HG03378 (cell line): ENCODE results near the gene VAX1.

Experiments used
- ATAC-seq: cut with Tn5 transposase; IDR thresholded peaks from one replicate; pipeline ENCODE4 v1.9.1; 2021; ENCODE audit warnings: mild to moderate bottlenecking, moderate library complexity; ENCODE audit not compliant: unreplicated experiment

VAX1 gene

DNA sequence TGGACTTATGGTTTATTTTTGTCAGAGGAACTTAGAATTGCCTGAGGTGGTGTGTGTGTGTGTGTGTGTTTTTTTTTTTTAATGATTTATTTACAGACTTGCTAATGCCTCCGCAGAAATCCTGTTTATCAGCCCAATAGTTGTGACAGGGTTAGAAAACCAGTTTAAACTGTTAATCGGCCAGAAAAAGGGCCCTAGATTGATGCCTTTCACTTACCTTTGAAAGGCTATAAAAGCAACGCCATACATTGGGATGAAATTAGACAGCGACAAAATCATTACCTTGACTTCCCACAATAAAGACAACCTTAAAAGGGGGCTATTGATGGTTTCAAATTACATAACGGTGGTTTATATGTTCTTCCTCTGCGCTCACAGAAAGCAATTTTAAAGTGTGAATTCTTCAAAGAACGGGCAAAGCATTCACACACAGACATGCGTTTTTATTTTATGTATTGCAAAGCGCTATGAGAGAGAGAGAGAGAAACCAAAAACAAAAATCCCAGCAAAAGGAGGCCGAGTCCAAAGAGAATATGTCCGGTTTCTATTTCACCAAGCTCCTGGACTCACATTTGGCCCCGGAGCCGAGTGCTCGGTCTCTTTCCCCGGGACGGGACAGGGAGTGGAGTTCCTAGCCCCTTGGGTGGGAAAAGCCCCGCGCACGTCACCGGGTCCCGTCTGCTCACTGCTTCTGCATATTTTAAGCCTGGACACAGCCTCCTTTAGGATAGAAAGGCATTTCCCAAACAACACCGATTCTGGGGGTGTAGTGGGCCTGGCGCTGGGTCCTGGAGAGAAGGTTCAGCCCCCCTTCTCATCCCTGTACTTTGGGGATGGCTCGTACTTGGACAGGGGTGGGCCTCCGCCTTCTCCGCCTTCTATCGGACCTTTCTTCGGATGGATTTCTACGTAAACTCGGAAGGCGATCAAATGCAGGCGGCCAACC lies 26.8 kb upstream of the VAX1 start:
- ATAC-seq, result no peak

DNA sequence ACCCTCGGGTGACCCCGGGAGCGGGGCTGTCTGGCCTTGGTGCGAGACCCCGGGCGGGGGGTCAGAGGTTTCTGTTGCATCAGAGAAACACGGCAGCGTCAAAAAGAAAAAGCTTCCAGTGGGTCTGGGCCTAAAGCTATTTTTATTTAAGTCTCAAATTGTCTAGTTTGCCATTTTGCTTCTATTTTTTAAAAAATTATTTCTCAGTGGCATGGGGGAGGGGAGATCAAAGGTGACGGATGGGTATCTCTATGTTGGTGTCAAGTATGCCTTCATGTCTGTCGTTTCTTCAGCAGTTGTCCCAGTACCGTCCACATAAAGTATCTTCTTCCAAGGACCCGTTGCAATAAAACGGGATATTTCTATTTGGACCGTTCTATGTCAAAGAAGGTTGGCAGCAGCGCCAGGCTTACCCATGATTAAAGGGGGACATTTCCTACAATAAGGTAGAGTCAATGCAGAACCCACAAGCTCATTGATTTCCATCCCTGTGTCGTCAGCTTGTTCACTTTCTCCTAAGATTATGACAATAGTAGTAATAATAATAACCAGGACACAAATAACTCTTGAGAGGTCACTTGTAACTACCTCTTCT lies 26.0 kb upstream of the VAX1 start:
- no peak for ATAC-seq

DNA sequence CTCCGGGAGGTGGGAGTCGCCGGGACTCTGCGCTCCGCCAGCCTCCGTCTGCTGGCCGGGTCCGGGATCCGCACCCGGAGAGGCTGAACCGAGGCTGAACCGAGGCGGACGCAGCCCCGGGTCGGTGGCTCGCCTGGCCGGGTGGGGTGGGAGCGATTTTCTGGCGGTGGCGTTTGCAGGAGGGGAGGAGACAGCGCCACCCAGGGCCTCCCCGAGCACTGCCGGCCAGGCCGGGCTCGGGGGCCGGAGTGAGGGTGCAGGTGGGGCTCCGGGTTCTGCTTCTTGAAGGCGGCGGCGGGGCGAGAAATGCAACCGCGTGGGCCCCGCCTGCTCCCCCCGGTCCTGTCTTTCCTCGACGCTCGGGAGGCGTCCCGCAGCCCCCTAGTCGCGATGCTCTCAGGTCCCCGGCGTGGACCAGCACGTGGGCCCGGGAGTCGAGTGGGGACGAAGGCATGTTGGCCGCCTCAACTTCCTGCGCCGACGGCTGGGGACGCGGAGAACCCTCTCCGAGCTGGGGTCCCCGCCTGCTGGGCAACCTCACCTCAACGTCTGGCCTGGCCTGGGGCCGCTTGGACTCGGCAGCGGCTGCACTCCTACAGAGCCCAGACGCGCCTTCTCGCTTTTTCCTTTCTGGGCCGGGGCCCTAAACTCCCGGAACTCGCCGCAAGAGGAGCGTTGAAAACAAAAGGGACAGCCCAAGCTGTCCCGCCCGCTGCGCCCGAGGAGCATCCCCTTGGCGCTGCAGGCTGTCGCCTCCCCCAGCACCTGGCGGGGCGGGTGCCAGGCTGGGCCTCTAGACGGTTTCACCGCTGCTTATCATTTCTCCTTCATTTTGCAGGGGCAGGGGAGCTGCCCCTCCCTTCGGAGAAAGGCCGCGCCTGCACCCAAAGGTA lies 25.2 kb upstream of the VAX1 start:
- ATAC-seq, result no peak

DNA sequence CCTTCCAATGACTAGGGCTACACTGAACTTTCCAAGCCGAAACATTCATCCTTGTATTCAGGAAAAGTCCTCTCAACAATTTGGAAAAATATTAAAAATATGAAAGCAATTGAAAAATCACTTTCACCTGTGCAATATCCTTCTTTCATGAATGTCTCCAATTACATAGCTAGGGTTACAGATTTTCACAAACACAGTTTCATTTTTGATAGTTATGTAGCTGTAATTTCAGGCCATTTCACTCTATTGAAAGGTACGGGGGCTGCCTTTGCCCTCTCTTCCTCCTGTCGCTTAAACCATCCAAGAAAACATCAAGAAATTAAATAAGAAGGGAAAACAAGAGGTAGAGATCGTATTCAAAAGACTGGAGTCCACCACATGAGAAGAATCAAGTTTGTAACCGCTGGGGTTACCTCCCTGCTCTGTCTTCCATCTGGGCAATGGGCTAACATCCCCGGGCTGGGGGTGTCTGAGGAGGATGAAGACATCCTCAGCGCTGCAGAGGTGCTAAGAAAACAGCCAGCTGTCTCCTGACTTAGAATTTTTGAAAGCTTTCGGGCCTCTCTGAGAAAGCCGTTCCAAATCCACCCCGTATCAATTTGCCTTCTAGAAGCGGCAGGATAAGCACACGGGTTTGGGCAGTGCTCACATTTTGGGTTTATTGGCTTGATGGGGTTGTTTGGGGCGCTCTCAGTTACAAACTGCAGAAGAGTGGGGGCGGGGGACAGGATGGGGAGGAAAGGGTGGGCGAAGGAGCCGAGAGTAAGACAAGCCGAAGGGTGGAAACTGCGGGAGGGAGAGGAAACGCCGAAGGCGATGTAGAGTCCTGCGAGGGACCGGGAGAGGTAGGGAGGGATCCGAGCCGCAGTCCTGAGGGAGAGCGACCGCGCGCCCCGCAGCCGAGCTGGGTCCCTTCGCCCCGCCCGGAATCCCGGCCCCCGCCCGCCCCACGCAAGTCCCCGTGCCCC lies 24.3 kb upstream of the VAX1 start:
- no peak for ATAC-seq

DNA sequence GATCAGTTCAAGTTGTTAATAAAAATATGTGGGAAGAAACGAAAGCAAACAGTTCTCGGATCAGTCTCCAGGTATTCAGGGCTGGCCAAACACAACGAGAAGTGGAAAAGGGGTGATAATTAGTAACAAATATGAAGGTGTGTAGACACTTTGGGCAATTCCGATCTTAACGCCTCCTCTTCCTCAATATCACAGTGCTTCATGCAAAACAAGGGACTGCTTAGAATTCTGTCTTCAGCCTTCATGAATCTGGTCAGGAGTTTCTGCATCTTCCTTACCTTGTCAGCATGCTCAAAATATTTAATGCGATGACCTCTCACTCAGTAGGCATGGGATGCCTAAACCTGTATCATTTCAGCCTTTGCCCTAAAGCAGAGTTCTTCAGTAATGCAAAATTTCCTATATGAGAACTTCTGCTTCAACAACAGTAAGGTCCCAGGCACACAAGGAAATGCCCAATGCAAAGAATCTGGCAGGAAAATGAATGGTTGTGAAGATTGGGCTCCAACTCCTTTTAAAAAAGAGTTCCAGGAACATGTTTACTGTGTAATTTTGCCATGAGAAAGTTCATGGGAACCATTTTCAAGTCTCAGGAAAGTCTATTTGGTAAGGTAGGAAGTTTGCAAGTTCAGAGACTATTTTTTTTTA lies 23.4 kb upstream of the VAX1 start:
- no peak for ATAC-seq

DNA sequence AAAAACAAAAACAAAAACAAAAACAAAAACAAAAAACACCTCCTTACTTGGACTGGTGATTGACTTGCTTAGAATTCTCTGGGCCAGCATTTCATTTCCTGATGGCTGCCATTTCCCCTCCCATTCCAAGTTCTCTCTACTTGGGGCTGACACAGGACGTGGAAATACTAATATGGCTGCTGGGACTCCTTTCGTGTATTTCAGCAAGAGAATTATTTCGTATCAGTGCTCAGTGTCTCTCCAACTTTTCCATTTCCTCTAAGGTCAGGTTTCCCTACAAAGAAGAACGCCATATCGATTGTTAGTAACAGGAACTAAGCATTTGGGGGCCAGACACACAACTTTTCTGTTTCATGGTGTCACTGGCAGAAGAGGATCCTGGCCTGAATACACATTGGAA lies 22.5 kb upstream of the VAX1 start:
- no peak for ATAC-seq

DNA sequence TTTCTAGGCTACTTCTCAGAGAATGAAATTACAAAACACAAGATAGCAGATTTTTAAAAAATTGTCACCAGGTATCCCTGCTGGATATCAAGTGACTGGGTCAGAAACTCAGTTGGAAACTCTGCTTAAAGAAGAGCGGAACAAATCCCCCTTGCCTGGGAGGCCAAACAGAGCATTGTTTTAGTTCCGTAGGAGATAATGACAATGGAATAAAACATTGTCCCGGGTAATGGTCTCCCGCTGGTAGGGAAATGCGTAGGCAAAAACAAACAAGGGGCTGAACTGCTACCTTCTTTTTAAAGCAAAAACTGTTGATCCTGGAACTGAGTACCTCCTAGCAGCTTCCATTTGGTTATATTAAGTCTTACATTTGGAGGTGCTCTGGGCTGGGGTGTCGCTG lies 21.3 kb upstream of the VAX1 start:
- ATAC-seq, result no peak

DNA sequence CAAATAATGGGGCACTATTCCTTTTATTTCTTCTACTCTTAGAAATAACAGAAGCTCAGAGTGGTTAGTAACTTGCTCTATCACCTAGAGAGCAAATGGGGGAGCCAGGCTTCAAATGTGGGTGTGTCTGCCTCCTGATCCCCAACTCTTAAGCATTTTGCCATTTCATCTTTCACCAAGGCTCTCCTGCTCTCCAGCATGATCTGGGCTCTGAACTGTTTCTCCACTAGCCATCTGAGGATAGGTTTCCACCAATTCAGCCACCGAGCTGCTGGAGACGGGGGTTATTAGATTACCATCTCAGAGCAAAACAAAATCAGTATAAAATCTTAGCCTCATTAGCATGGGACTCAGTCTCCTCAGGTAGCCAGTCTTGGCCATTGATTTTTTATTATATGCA lies 20.2 kb upstream of the VAX1 start:
- ATAC-seq, result no peak

DNA sequence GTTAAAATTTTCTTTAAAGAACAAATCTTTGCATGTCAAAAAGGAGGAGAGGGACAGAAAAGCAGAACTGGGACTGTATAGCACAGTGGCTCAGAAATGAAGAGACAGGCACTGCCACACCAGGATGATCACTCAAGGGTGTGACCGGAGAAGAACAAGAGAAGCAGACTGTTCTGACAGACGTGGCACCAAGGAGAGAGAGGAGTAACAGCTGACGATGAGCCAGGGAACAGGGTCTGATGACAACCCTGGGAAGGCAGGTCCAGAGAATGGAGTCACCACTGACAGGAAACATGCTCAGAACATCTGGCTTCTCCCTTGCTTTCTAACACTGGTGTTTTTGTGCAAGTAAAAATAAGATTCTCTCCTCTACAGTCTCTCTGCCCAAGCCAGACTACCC lies 14.6 kb upstream of the VAX1 start:
- ATAC-seq, result no peak

DNA sequence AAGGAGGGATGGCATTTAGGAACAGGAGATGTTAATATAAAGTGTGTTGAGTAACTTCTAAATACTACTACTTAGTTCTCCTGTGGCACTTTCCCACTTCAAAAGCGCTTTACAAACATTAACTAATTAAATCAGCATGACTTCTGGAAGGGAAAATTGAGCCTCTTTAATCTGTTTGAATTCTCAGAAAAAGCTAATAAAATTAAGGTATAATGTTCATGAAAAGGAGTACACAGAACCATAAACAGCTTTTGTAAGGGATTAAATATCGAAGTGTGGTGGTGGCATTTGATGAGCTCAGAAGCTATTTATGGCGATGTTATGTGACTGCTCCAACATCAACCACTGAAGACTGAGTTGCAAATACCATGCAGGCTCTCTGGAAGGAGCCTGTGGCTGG lies 10.2 kb upstream of the VAX1 start:
- ATAC-seq, result no peak

DNA sequence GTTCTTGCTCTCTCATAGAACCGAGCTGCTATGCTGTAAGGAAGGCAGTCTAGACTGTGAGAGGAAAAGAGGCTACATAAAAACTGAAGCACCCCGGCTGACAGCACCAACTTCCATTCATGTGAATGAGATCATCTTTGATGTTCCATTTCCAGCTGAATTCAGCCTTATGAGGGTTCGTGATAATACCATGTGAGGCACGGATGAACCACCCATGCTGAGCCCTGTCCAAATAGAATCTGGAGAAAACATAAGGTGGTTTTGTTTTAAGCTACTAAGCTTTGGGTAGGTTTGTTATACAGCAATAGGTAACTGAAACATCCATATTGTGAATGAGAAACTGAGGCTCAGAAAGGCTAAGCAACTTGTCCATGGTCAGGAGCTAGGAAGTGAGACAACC lies 6.9 kb upstream of the VAX1 start:
- no peak for ATAC-seq

DNA sequence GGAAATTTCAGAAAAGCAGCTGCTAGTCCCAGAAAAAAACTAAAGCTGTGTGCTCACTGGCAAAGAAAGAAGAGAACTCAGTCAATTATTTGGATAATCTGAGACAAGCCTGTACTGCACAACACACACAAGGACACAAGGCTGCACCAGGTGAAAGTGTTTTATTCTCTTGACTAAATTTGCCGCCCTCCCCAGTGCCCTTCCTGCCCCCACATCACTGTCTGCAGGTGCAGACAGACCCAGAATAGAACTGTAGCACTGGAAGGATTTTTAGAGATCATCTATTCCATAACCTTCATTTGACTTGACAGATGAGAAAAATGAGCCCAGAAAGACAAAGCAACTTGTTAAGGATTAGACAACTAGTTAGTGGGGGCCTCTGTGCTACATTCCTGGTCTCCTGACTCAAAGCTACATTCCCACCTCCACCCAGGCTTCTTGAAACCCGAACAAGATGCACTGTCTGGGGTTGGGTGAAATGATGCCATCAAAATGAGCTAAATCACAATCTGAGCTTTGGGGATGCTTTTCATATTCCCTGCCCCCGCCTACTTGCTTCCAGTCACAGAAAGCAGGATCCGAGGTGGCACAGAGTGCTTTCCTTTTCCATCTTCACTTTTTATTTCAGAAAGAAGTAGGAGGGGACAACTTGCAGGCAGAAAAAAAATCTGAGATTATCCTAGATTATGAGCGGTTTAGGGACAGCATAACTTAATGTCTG lies 5.2 kb upstream of the VAX1 start:
- no peak for ATAC-seq

DNA sequence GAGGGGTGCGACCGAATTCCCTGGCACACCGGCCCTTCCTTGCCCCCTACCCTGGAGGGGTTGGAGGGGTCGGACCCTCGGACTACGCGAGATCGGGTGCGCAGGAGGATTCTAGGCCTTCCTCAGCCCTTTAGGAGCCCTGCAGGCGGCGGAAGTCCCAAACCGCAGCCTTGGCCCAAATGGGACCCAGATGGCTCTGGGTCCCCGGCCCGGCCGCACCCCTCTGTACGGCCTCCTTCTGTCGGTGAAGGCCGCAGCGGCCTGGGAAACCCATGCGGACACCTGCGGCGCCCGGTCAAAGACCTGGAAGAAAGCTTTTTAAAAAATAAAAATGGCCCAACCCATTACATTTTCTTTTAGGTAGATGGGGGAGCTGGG lies 2.4 kb upstream of the VAX1 start:
- ATAC-seq, result no peak

DNA sequence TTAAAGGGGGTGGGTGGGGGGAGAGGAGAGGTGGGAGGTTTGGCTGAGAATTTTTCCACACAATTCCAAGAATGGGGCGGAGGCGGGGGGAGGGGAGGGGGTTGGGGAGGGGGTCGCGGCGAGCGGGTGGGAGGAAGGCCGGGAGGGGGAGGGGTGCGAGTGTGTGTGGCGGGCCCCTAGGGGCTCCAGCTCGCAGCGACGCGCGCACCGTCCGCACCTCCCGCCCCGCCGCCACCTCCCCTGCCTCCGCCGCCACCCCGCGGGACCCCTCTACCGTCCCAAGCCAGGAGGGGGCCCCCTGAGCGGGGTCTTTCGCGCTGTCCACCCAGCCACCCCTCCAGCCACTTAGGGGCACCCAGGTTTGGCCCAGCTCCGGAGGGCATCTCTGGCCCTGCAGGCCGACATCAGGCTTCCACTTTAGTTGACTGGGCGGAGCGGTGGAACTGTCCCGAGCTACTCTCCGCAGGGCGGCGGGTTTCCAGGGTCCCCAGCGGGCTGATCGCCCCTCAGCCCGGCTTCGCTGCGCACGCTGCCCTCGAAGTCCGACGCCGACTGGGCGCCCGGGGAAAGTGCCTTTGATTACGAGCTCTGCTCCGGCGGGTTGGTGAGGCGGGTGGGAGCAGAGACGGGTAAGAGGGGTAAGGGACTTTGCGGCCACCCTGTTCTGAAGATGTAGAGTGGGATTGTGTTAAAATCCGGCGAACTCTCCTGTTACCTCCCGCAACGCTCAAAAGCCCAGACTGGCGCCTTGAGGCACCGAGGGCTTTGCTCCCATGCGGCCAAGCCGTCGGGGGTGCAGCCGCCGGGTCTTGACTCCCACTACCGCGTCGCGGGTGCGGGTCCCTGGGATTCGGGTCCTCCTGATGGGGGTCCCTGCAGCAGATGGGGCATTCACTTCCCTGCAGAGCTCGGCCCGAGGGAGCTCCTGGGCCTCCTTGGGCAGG lies 1.8 kb upstream of the VAX1 start:
- ATAC-seq, result no peak

DNA sequence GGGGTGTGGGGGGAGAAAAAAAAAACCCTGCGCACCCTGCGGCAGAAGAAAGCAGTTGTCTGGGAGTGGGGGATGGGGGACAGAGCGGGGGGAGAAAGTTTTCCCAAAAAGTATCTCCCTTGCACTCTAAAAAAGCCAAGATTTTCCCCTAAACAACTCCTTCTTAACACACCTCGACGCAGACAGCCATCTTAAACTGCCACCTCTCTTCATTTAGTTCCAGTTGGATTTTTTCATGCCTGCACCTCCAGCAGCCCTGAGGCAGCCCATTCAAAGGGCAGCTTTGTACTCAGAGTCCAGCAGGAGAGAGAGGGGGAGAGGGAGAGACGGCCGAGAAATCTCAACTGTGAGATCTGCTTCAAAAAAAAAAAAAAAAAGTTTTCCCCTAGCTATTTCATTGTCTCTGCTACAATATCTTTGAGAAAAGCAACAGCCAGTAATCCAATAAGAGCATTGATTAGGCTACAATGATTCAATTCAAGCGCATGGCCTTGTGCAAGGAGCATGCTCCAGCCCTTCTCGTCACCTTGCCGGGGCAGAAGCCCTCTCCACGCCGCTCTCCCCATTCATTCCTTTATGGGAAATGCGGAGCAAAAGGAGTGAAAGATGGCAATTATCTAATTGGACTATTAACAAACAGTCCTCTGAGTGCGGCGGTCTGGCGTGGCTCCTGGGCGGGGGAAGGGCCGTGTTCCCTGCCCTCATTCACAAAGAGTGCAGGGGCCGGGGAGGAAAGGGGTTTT lies 939 bp upstream of the VAX1 start:
- ATAC-seq, result no peak

DNA sequence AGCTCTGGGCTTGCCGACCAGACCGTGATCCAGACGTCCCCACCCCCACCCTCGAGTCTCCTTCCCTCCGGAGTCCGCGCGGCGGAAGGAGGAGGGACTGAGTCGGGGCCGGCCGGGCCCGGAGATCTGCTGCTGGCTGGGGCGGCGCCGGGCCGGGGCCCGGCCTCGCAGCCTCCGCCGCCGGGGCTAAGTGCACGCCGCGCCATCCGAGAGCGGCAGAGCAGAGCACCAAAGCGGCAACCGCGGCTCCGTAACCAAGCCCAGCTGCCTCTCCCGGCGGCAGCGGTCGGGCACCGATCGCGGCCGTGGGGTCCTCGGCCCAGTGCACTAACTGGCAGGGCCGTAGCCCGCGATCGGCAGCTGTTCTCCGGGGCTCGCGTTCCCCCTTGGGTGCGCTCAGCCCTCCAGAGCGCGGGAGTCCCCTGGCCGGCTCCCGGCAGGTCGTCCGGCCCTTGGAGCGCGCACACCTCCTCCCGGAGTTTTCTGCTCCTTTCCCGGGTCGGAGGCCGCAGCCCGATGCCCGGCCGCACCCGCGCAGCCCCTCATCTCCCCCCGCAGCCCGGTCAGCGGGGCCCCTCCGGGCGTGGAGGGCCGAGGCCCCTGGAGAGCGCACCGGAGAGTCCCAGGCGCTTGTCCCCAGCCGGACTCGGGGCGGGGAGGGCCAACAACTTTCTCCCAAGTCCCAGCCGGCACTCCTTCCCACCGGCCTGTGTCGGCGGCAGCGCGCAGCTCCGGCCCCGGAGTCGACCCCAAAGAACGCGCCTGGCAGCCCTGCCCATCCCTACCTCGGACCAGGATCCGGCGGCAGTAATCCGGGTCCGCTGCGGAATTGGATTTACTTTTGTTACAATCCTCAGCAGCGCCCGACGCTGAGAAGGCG lies 799 bp downstream of the VAX1 start:
- ATAC-seq, result no peak
